GM12872 (cell line): ENCODE data around the gene RABEPK.

Experiments
- TF ChIP-seq, protein P1 (sequence below): IDR thresholded peaks from 3 replicates; pipeline ENCODE4 v1.5.1; 2011; ENCODE audit warnings: low read depth, mild to moderate bottlenecking, low read length, moderate library complexity; ENCODE audit not compliant: insufficient read depth

Gene RABEPK

DNA sequence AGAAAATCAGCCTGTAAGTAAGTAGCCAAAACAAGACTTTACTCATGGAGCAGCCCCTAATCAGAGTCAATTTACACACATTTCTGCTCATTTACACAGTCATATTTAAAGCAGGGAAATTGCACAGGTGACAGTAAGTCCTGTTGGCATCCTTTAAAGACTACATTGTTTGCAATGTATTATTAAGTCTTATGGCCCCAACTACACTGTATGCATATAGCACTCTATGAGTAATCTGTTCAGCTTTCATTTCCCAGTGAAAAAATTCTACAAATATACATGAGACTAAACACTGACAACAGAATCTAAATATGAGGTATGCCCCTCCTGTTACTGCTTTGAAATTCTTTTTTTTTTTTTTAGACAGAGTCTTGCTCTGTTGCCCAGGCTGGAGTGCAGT lies 30.4 kb upstream of the RABEPK start:
- TF ChIP-seq, protein P1, sequence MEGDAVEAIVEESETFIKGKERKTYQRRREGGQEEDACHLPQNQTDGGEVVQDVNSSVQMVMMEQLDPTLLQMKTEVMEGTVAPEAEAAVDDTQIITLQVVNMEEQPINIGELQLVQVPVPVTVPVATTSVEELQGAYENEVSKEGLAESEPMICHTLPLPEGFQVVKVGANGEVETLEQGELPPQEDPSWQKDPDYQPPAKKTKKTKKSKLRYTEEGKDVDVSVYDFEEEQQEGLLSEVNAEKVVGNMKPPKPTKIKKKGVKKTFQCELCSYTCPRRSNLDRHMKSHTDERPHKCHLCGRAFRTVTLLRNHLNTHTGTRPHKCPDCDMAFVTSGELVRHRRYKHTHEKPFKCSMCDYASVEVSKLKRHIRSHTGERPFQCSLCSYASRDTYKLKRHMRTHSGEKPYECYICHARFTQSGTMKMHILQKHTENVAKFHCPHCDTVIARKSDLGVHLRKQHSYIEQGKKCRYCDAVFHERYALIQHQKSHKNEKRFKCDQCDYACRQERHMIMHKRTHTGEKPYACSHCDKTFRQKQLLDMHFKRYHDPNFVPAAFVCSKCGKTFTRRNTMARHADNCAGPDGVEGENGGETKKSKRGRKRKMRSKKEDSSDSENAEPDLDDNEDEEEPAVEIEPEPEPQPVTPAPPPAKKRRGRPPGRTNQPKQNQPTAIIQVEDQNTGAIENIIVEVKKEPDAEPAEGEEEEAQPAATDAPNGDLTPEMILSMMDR = no peak

DNA sequence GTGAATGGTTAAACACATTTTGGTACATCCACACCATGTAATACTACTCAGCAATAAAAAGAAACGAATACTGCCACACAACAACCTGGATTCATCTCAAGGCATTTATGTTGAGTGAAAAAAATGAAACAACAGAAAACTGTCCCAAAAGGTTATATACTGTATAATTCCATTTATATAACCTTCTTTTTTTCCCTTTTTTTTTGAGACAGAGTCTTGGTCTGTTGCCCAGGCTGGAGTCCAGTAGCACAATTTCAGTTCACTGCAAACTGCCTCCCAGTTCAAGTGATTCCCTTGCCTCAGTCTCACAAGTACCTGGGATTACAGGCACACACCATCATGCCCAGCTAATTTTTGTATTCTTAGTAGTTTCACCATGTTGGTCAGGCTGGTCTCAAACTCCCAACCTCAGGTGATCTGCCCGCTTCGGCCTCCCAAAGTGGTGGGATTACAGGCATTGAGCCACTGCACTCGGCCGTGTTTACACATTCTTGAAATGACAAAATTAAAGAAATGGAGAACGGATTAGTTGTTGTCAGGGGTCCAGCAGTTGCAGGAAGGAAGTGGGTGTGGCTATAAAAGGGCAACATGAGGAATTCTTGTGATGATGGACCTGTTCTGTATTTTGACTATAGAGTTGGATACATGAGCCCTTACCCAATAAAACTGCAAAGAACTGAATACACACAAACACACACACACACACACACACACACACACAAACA lies 28.1 kb upstream of the RABEPK start:
- TF ChIP-seq, protein P1 = no peak

GRCh38 chr9:125176636-125177035 lies 23.7 kb upstream of the RABEPK start:
- TF ChIP-seq, protein P1 = no peak

DNA sequence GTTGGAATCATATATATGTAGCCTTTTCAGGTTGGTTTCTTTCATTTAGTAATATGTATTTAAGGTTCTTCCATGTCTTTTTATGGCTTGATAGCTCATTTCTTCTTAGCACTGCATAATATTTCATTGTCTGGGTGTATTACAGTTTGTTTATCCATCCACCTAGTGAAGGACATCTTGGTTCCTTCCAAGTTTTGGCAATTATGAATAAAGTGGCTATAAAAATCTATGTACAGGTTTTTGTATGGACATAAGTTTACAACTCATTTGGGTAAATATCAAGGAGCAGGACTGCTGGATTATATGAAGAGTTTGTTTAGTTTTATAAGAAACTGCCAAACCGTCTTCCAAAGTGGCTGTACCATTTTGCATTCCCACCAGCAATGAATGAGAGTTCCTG lies 22.5 kb upstream of the RABEPK start:
- TF ChIP-seq, protein P1 = no peak

DNA sequence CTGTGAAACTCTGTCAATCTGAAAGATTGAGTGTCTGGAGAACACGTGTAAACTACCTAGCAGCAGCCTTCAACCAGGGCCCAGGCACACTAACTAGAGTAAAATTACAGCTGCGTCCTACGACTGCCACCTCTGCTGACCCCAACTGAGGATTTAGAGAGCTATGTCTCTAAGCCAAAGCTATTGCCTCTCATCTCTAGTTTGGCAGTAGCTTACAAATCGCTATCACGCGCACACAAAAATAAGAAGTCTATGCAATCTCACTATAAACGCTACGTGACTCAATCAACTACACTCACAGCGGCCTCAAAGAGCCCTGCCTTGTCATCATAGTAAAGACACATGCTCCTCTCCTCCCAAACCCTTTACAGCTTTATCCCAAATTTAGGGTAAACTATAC lies 19.5 kb upstream of the RABEPK start:
- TF ChIP-seq, protein P1 = no peak

GRCh38 chr9:125183054-125183453 lies 17.3 kb upstream of the RABEPK start:
- TF ChIP-seq, protein P1 = no peak

GRCh38 chr9:125183561-125183960 lies 16.8 kb upstream of the RABEPK start:
- TF ChIP-seq, protein P1 = no peak

DNA sequence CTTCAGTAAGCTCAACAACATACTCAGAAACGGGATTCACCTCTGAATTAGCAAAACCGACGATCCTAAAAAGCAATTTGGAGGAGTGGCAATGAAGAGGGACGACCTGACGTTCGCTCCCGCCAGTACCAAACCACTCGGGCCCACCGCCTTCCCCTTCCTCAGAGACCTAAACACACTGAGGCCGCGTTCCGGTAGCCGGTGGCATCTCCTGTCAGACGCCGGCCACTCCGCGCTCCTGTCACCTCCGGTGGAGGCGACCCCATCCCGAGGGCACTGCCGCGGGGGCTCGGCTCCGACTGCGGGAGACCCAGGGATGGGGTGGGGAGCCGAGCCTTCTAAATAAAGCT lies 11.4 kb upstream of the RABEPK start:
- TF ChIP-seq, protein P1 = no peak
